ENCODE data around the gene ACTA2. TPM values are rescaled to one million over a fixed set of nuclear protein-coding genes. Genes with fewer than 3 reads are reported as not detected.

ACTA2 gene
- total RNA-seq, 1 experiment from 2014 or later, result 2.4 TPM

DNA sequence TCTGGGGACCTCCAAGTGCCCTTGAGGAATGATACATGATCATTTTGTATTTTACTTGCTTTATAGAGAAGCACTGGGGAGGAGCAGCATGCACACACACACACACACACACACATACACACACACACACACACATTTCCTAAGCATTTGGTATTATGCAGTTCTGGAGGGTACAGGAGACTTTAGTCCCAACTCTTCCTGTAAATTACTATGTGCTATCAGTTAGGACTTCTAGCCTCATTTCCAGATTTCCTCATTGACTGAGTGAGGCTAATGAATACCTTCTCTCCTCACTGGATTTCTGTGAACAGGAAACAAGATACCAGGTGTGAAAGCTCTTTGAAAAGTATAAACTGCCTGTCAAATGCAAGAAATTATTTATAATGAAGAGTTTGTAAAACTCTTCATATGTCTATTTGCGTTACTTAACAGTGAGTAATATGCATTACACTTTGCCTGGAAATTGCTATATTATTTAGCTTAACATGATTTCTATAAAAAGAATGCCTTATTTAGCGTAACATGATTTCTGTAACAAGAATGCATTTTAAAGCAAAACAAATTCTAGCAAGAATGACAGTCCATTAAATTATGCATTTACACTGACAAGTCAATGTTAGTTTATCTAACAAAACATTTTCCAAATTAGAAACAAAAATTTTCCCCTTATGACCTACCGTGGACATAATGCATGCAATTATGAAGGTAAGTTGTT lies 34.2 kb downstream of the ACTA2 start:
- Histone ChIP-seq H2BK20ac (ENCODE audit: low read depth, low read length, poor library complexity, severe bottlenecking) (no peak overlapping the region), H3K56ac (ENCODE audit: insufficient read length, low read depth, low read length) (no peak overlapping the region), H3K27ac (ENCODE audit: insufficient read length, low read depth, low read length) (no peak overlapping the region), H2AFZ (ENCODE audit: low read length) (no peak overlapping the region), H3K9me3 (ENCODE audit: control insufficient read depth, low read depth, low read length) (no peaks in the 10 kb centered on the region), H3K23ac (ENCODE audit: insufficient read length, low read depth, low read length) (no peak overlapping the region), H2BK120ac (ENCODE audit: low read depth, low read length, poor library complexity, severe bottlenecking) (no peak overlapping the region), H4K91ac (ENCODE audit: insufficient read length, low read depth, low read length) (no peak overlapping the region), H4K20me1 (ENCODE audit: control insufficient read depth, insufficient read depth, insufficient read length) (no peaks in the 10 kb centered on the region), H3K27me3 (ENCODE audit: insufficient read depth, low read length) (no peaks in the 10 kb centered on the region), H2BK12ac (ENCODE audit: insufficient read length, low read depth, low read length) (no peak overlapping the region), H3T11ph (ENCODE audit: low read length) (no peak overlapping the region), H3K4me2 (ENCODE audit: insufficient read depth, insufficient read length, low read length) (no peak overlapping the region), H2BK5ac (ENCODE audit: insufficient read length, low read length) (no peak overlapping the region), H3K79me1 (ENCODE audit: insufficient read depth, low read depth, low read length, poor library complexity, severe bottlenecking) (no peaks in the 10 kb centered on the region), H3K9ac (ENCODE audit: extremely low read depth, insufficient read length, low read length) (no peak overlapping the region), H2AK5ac (ENCODE audit: insufficient read length, low read length) (no peak overlapping the region), H2BK15ac (ENCODE audit: low read depth, low read length) (no peak overlapping the region), H3K4ac (ENCODE audit: low read depth, low read length) (no peak overlapping the region), H3K18ac (ENCODE audit: insufficient read length, low read depth, low read length) (no peak overlapping the region), H3K23me2 (ENCODE audit: insufficient read length, low read depth, low read length, poor library complexity, severe bottlenecking) (peaks cover 3% of the 10 kb centered on the region), H4K8ac (replicated peaks; ENCODE audit: insufficient read length, low read depth, low read length) (no peak overlapping the region), H3K4me1 (ENCODE audit: insufficient read depth, low read length) (no peaks in the 10 kb centered on the region), H3K79me2 (ENCODE audit: insufficient read depth, low read length) (no peaks in the 10 kb centered on the region), H4K5ac (ENCODE audit: insufficient read length, low read depth, low read length) (no peak overlapping the region), H3K14ac (ENCODE audit: insufficient read depth, low read length) (no peak overlapping the region)
- H3K4me3 Mint-ChIP-seq, result no peak overlapping the region
- no peaks in the 10 kb centered on the region for H3K27me3 Mint-ChIP-seq (ENCODE audit: low read depth)
- H3K9me3 Mint-ChIP-seq, result no peaks in the 10 kb centered on the region
- no peak for TF ChIP-seq CTCF (conservative IDR thresholded peaks at IDR 0.05)
- H3K4me1 Mint-ChIP-seq, result no peaks in the 10 kb centered on the region
- H3K36me3 Mint-ChIP-seq (ENCODE audit: insufficient read depth in 1 of 3, low read depth in 3 of 3), result no peaks in the 10 kb centered on the region
- WGBS (ENCODE audit: extremely low coverage, insufficient read length, low lambda C conversion rate), result no CpG with 5 or more reads among the region's 3 CpGs
- DNase-seq, result no peak
- no peak overlapping the region for H3K27ac Mint-ChIP-seq
